ENCODE results near the gene ZFHX3. TPM values are rescaled to one million over a fixed set of nuclear protein-coding genes. Genes with fewer than 3 reads are reported as not detected.
A peak's percentile ranks its signal among the peaks of the same experiment; 100 is the strongest.

The ZFHX3 gene
- total and polyA plus RNA-seq, 2 donors from 2014 or later, result 2.3 to 29.3 TPM

- Histone ChIP-seq H3K4me1 (ENCODE audit: control insufficient read depth in 2 of 3, insufficient read depth in 2 of 3, low read depth in 1 of 3, low read length in 3 of 3) (peaks cover 0 to 3% (median 2%) of the 10 kb centered on the region in 3 donors), H3K36me3 (ENCODE audit: control insufficient read depth in 2 of 3, insufficient read depth in 3 of 3, low read length in 3 of 3) (no peaks in the 10 kb centered on the region), H3K9me3 (ENCODE audit: control insufficient read depth in 2 of 3, insufficient read depth in 1 of 3, low read length in 3 of 3) (no peaks in the 10 kb centered on the region), H3K9ac (ENCODE audit: low read length in 3 of 3) (no peak overlapping the region), H3K27ac (ENCODE audit: low read depth in 2 of 2, low read length in 2 of 2) (peak overlapping the region; percentile 26 to 36), H3K27me3 (ENCODE audit: control insufficient read depth, insufficient read depth, low read length) (no peaks in the 10 kb centered on the region), H3K4me3 (ENCODE audit: low read length in 3 of 3) (no peak overlapping the region)
- intact Hi-C loops (cut with DNase I), result no loop called here
- no peak for FAIRE-seq
- DNase-seq, result peak in 4 of 5 donors; percentile 31 to 61 (median 51)
- TF ChIP-seq, protein P1, sequence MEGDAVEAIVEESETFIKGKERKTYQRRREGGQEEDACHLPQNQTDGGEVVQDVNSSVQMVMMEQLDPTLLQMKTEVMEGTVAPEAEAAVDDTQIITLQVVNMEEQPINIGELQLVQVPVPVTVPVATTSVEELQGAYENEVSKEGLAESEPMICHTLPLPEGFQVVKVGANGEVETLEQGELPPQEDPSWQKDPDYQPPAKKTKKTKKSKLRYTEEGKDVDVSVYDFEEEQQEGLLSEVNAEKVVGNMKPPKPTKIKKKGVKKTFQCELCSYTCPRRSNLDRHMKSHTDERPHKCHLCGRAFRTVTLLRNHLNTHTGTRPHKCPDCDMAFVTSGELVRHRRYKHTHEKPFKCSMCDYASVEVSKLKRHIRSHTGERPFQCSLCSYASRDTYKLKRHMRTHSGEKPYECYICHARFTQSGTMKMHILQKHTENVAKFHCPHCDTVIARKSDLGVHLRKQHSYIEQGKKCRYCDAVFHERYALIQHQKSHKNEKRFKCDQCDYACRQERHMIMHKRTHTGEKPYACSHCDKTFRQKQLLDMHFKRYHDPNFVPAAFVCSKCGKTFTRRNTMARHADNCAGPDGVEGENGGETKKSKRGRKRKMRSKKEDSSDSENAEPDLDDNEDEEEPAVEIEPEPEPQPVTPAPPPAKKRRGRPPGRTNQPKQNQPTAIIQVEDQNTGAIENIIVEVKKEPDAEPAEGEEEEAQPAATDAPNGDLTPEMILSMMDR (IDR thresholded peaks at IDR 0.05; ENCODE audit: borderline replicate concordance, extremely low read depth, insufficient read depth), result no peak
Observed at GRCh38 chr16:72894293-72895151, 153.4 kb downstream of the ZFHX3 start.

GRCh38 chr16:72891291-72892227, 156.4 kb downstream of the ZFHX3 start:
- no peaks in the 10 kb centered on the region for H3K9me3 ChIP-seq (ENCODE audit: control insufficient read depth in 2 of 3, insufficient read depth in 1 of 3, low read length in 3 of 3)
- TF ChIP-seq, protein P1 (IDR thresholded peaks at IDR 0.05; ENCODE audit: borderline replicate concordance, extremely low read depth, insufficient read depth), result no peak
- no peak for FAIRE-seq
- H3K9ac ChIP-seq (ENCODE audit: low read length in 3 of 3), result no peak overlapping the region
- H3K4me3 ChIP-seq (ENCODE audit: low read length in 3 of 3), result no peak overlapping the region
- H3K27ac ChIP-seq (ENCODE audit: low read depth in 2 of 2, low read length in 2 of 2), result no peak overlapping the region
- peaks cover 0 to 5% (median 2%) of the 10 kb centered on the region in 3 donors for H3K4me1 ChIP-seq (ENCODE audit: control insufficient read depth in 2 of 3, insufficient read depth in 2 of 3, low read depth in 1 of 3, low read length in 3 of 3)
- no peaks in the 10 kb centered on the region for H3K27me3 ChIP-seq (ENCODE audit: control insufficient read depth, insufficient read depth, low read length)
- intact Hi-C loops (cut with DNase I), result no loop called here
- peaks cover 3 to 5% (median 4%) of the 10 kb centered on the region in 3 donors for H3K36me3 ChIP-seq (ENCODE audit: control insufficient read depth in 2 of 3, insufficient read depth in 3 of 3, low read length in 3 of 3)
- DNase-seq, result no peak

GRCh38 chr16:72890587-72890986, 157.3 kb downstream of the ZFHX3 start:
- no peak for DNase-seq
- peaks cover 0 to 6% (median 2%) of the 10 kb centered on the region in 3 donors for H3K4me1 ChIP-seq (ENCODE audit: control insufficient read depth in 2 of 3, insufficient read depth in 2 of 3, low read depth in 1 of 3, low read length in 3 of 3)
- no peak for FAIRE-seq
- TF ChIP-seq, protein P1 (IDR thresholded peaks at IDR 0.05; ENCODE audit: borderline replicate concordance, extremely low read depth, insufficient read depth), result no peak
- no peaks in the 10 kb centered on the region for H3K27me3 ChIP-seq (ENCODE audit: control insufficient read depth, insufficient read depth, low read length)
- H3K9ac ChIP-seq (ENCODE audit: low read length in 3 of 3), result no peak overlapping the region
- intact Hi-C loops (cut with DNase I), result no loop called here
- H3K9me3 ChIP-seq (ENCODE audit: control insufficient read depth in 2 of 3, insufficient read depth in 1 of 3, low read length in 3 of 3), result no peaks in the 10 kb centered on the region
- H3K36me3 ChIP-seq (ENCODE audit: control insufficient read depth in 2 of 3, insufficient read depth in 3 of 3, low read length in 3 of 3), result peaks cover 3 to 7% (median 5%) of the 10 kb centered on the region in 3 donors
- H3K27ac ChIP-seq (ENCODE audit: low read depth in 2 of 2, low read length in 2 of 2), result no peak overlapping the region
- H3K4me3 ChIP-seq (ENCODE audit: low read length in 3 of 3), result no peak overlapping the region

Data from kidney (tissue), 14 donors.